Effector memory CD4-positive, alpha-beta T cell (primary cell): ENCODE results near the gene CPA3.

Experiments
- DNase-seq, 3 donors: peaks; one replicate each; pipeline ENCODE4 v3.0.0-alpha.2; 2020
- H3K27ac ChIP-seq: 2 replicates; pipeline ENCODE4 v1.7.0; 2013; ENCODE audit warnings: mild to moderate bottlenecking, low read length, moderate library complexity; ENCODE audit not compliant: insufficient read depth, poor library complexity, severe bottlenecking
- H3K27me3 ChIP-seq: replicated peaks from 2 replicates; pipeline ENCODE4 v1.7.0; 2013; ENCODE audit warnings: mild to moderate bottlenecking, low read length; ENCODE audit not compliant: insufficient read depth, control insufficient read depth, poor library complexity, severe bottlenecking
- H3K36me3 ChIP-seq: 2 replicates; pipeline ENCODE4 v1.7.0; 2013; ENCODE audit warnings: mild to moderate bottlenecking, low read length, moderate library complexity; ENCODE audit not compliant: control insufficient read depth, insufficient read depth
- H3K4me1 ChIP-seq: 2 replicates; pipeline ENCODE4 v1.7.0; 2013; ENCODE audit warnings: low read length, mild to moderate bottlenecking; ENCODE audit not compliant: control insufficient read depth, insufficient read depth, poor library complexity, severe bottlenecking
- H3K4me3 ChIP-seq: 2 replicates; pipeline ENCODE4 v1.7.0; 2013; ENCODE audit warnings: low read length, low read depth, mild to moderate bottlenecking; ENCODE audit not compliant: insufficient read depth, poor library complexity, severe bottlenecking
- H3K9me3 ChIP-seq: 2 replicates; pipeline ENCODE4 v1.7.0; 2013; ENCODE audit warnings: mild to moderate bottlenecking, low read length, moderate library complexity; ENCODE audit not compliant: control insufficient read depth
- total RNA-seq, 3 donors: gene quantifications; one replicate each; lab custom pipeline; 2026; lab: John Stamatoyannopoulos, UW

The CPA3 gene
- 0 to 3.1 (median 0) reads per million in 3 donors for total RNA-seq

- Histone ChIP-seq H3K27ac (no peak within 1 kb of the TSS), H3K9me3 (no peaks in the 10 kb centered on the region), H3K27me3 (peaks cover 3% of the 10 kb centered on the region), H3K36me3 (no peaks in the 10 kb centered on the region), H3K4me3 (no peak within 1 kb of the TSS), H3K4me1 (no peaks in the 10 kb centered on the region)
- no peak for DNase-seq
Observed at GRCh38 chr3:148865049-148865448, at the start of gene CPA3. TSS of gene CPA3 (plus strand) at chr3:148865296. CDS start at chr3:148865308, 12 bp downstream.

- Histone ChIP-seq H3K4me3 (no peak overlapping the region), H3K9me3 (no peaks in the 10 kb centered on the region), H3K4me1 (no peaks in the 10 kb centered on the region), H3K27me3 (no peaks in the 10 kb centered on the region), H3K27ac (no peak overlapping the region), H3K36me3 (no peaks in the 10 kb centered on the region)
- no peak for DNase-seq
Observed at GRCh38 chr3:148815316-148816110, 49.6 kb upstream of the CPA3 start.

- Histone ChIP-seq H3K36me3 (no peaks in the 10 kb centered on the region), H3K27me3 (no peaks in the 10 kb centered on the region), H3K27ac (no peak overlapping the region), H3K4me3 (no peak overlapping the region), H3K4me1 (no peaks in the 10 kb centered on the region), H3K9me3 (no peaks in the 10 kb centered on the region)
- DNase-seq = no peak
Observed at GRCh38 chr3:148816427-148816826, 48.7 kb upstream of the CPA3 start.

GRCh38 chr3:148816981-148817525 lies 48.0 kb upstream of the CPA3 start:
- H3K4me1 ChIP-seq = no peaks in the 10 kb centered on the region
- no peak overlapping the region for H3K27ac ChIP-seq
- no peaks in the 10 kb centered on the region for H3K9me3 ChIP-seq
- no peaks in the 10 kb centered on the region for H3K36me3 ChIP-seq
- no peak for DNase-seq
- no peaks in the 10 kb centered on the region for H3K27me3 ChIP-seq
- H3K4me3 ChIP-seq = no peak overlapping the region

GRCh38 chr3:148820361-148821245 lies 44.5 kb upstream of the CPA3 start:
- Histone ChIP-seq H3K9me3 (no peaks in the 10 kb centered on the region), H3K4me3 (no peak overlapping the region), H3K27me3 (no peaks in the 10 kb centered on the region), H3K27ac (no peak overlapping the region), H3K4me1 (no peaks in the 10 kb centered on the region), H3K36me3 (no peaks in the 10 kb centered on the region)
- DNase-seq = no peak

- Histone ChIP-seq H3K27ac (no peak overlapping the region), H3K27me3 (no peaks in the 10 kb centered on the region)
- no peak for DNase-seq
Observed at GRCh38 chr3:148823026-148823425, 42.1 kb upstream of the CPA3 start.

GRCh38 chr3:148825476-148825875 lies 39.6 kb upstream of the CPA3 start:
- Histone ChIP-seq H3K9me3 (no peaks in the 10 kb centered on the region), H3K27me3 (no peaks in the 10 kb centered on the region), H3K4me3 (no peak overlapping the region), H3K27ac (no peak overlapping the region), H3K36me3 (no peaks in the 10 kb centered on the region), H3K4me1 (no peaks in the 10 kb centered on the region)
- DNase-seq = no peak

More at GRCh38 chr3:148823026-148823425, 42.1 kb upstream of the CPA3 start:
- H3K4me1 ChIP-seq = no peaks in the 10 kb centered on the region
- no peaks in the 10 kb centered on the region for H3K9me3 ChIP-seq
- H3K36me3 ChIP-seq = no peaks in the 10 kb centered on the region
- no peak overlapping the region for H3K4me3 ChIP-seq

- H3K36me3 ChIP-seq = no peaks in the 10 kb centered on the region
- H3K27ac ChIP-seq = no peak within 1 kb of the TSS
- no peaks in the 10 kb centered on the region for H3K4me1 ChIP-seq
- no peak within 1 kb of the TSS for H3K4me3 ChIP-seq
- no peak for DNase-seq
- H3K9me3 ChIP-seq = no peaks in the 10 kb centered on the region
- no peaks in the 10 kb centered on the region for H3K27me3 ChIP-seq
Observed at GRCh38 chr3:148827585-148827984, 37.5 kb upstream of the CPA3 start, which contains the start of gene CPB1. TSS of gene CPB1 (plus strand) at chr3:148827811. CDS start at chr3:148827824, 13 bp downstream.

GRCh38 chr3:148828136-148828690 lies 36.9 kb upstream of the CPA3 start:
- H3K36me3 ChIP-seq = no peaks in the 10 kb centered on the region
- no peak overlapping the region for H3K27ac ChIP-seq
- DNase-seq = no peak
- H3K4me1 ChIP-seq = no peaks in the 10 kb centered on the region
- H3K27me3 ChIP-seq = no peaks in the 10 kb centered on the region
- no peak overlapping the region for H3K4me3 ChIP-seq
- H3K9me3 ChIP-seq = no peaks in the 10 kb centered on the region
